Subcutaneous abdominal adipose tissue (tissue), 5 donors: ENCODE results near the gene CDKN2B.

Source experiments
- H3K27ac ChIP-seq: one replicate; pipeline ENCODE4 v1.7.0; 2013; ENCODE audit warnings: low read depth, mild to moderate bottlenecking, inconsistent platforms, low read length, moderate library complexity
- H3K27me3 ChIP-seq, 5 donors: one replicate each; pipeline ENCODE4 v1.7.0; 2013; ENCODE audit warnings: low read length in 5 of 5, inconsistent platforms in 1 of 5; ENCODE audit not compliant: control insufficient read depth in 5 of 5, insufficient read depth in 4 of 5
- H3K36me3 ChIP-seq, 5 donors: one replicate each; pipeline ENCODE4 v1.7.0; 2013; ENCODE audit warnings: low read length in 5 of 5; ENCODE audit not compliant: control insufficient read depth in 5 of 5, insufficient read depth in 5 of 5
- H3K4me1 ChIP-seq, 5 donors: one replicate each; pipeline ENCODE4 v1.7.0; 2013; ENCODE audit warnings: low read length in 5 of 5, mild to moderate bottlenecking in 3 of 5, moderate library complexity in 1 of 5; ENCODE audit not compliant: control insufficient read depth in 5 of 5, insufficient read depth in 5 of 5
- H3K4me3 ChIP-seq, 5 donors: one replicate each; pipeline ENCODE4 v1.7.0; 2013; ENCODE audit warnings: low read length in 5 of 5, low read depth in 1 of 5
- H3K9ac ChIP-seq, 5 donors: one replicate each; pipeline ENCODE4 v1.7.0; 2013; ENCODE audit warnings: low read length in 5 of 5, mild to moderate bottlenecking in 4 of 5, moderate library complexity in 3 of 5
- H3K9me3 ChIP-seq, 5 donors: one replicate each; pipeline ENCODE4 v1.7.0; 2013; ENCODE audit warnings: low read length in 5 of 5; ENCODE audit not compliant: control insufficient read depth in 5 of 5
- donor health status: healthy.
- donor health status: healthy.
- donor health status: healthy.
- donor health status: healthy.
- donor health status: healthy.

Gene CDKN2B

GRCh38 chr9:21972361-21972760, 36.7 kb downstream of the CDKN2B start:
- Histone ChIP-seq H3K9me3 (peaks cover 0 to 2% (median 0%) of the 10 kb centered on the region in 5 donors), H3K27ac (no peak overlapping the region), H3K36me3 (no peaks in the 10 kb centered on the region), H3K27me3 (peaks cover 72 to 99% (median 81%) of the 10 kb centered on the region in 5 donors), H3K4me1 (peaks cover 0 to 29% (median 24%) of the 10 kb centered on the region in 5 donors), H3K9ac (no peak overlapping the region), H3K4me3 (no peak overlapping the region)

GRCh38 chr9:21970800-21971640, 38.1 kb downstream of the CDKN2B start:
- Histone ChIP-seq H3K9ac (no peak overlapping the region), H3K27ac (no peak overlapping the region), H3K36me3 (no peaks in the 10 kb centered on the region), H3K27me3 (peaks cover 72 to 99% (median 81%) of the 10 kb centered on the region in 5 donors), H3K4me3 (no peak overlapping the region), H3K4me1 (peaks cover 0 to 32% (median 29%) of the 10 kb centered on the region in 5 donors), H3K9me3 (no peaks in the 10 kb centered on the region)

- no peaks in the 10 kb centered on the region for H3K9me3 ChIP-seq
- no peak overlapping the region for H3K4me3 ChIP-seq
- H3K27me3 ChIP-seq = peaks cover 72 to 99% (median 82%) of the 10 kb centered on the region in 5 donors
- H3K9ac ChIP-seq = no peak overlapping the region
- peaks cover under 1 to 36% (median 32%) of the 10 kb centered on the region in 5 donors for H3K4me1 ChIP-seq
- no peaks in the 10 kb centered on the region for H3K36me3 ChIP-seq
- H3K27ac ChIP-seq = no peak overlapping the region
These were observed 38.9 kb downstream of the CDKN2B start for GRCh38 chr9:21969951-21970799.

GRCh38 chr9:21969011-21969940, 39.8 kb downstream of the CDKN2B start:
- no peak overlapping the region for H3K4me3 ChIP-seq
- H3K27ac ChIP-seq = no peak overlapping the region
- H3K4me1 ChIP-seq = peaks cover 2 to 32% (median 28%) of the 10 kb centered on the region in 5 donors
- no peaks in the 10 kb centered on the region for H3K9me3 ChIP-seq
- H3K27me3 ChIP-seq = peaks cover 71 to 95% (median 79%) of the 10 kb centered on the region in 5 donors
- H3K36me3 ChIP-seq = no peaks in the 10 kb centered on the region
- no peak overlapping the region for H3K9ac ChIP-seq

GRCh38 chr9:21968331-21969010, 40.6 kb downstream of the CDKN2B start:
- H3K27me3 ChIP-seq = peaks cover 64 to 90% (median 71%) of the 10 kb centered on the region in 5 donors

GRCh38 chr9:21967702-21968101, 41.4 kb downstream of the CDKN2B start:
- Histone ChIP-seq H3K4me1 (peaks cover 2 to 30% (median 27%) of the 10 kb centered on the region in 5 donors), H3K27ac (no peak overlapping the region), H3K9ac (no peak overlapping the region), H3K4me3 (no peak overlapping the region), H3K36me3 (no peaks in the 10 kb centered on the region), H3K27me3 (peaks cover 62 to 82% (median 68%) of the 10 kb centered on the region in 5 donors), H3K9me3 (no peaks in the 10 kb centered on the region)

More at GRCh38 chr9:21968331-21969010, 40.6 kb downstream of the CDKN2B start:
- Histone ChIP-seq H3K27ac (no peak overlapping the region), H3K9me3 (no peaks in the 10 kb centered on the region), H3K36me3 (no peaks in the 10 kb centered on the region), H3K9ac (no peak overlapping the region), H3K4me1 (peaks cover 2 to 30% (median 27%) of the 10 kb centered on the region in 5 donors), H3K4me3 (no peak overlapping the region)

- H3K4me3 ChIP-seq = no peak overlapping the region
- H3K27me3 ChIP-seq = peaks cover 58 to 77% (median 65%) of the 10 kb centered on the region in 5 donors
These were observed 41.9 kb downstream of the CDKN2B start for GRCh38 chr9:21967169-21967568.

GRCh38 chr9:21966140-21966851, 42.8 kb downstream of the CDKN2B start:
- Histone ChIP-seq H3K27me3 (peaks cover 54 to 68% (median 64%) of the 10 kb centered on the region in 5 donors), H3K4me3 (no peak overlapping the region), H3K4me1 (peaks cover 2 to 30% (median 27%) of the 10 kb centered on the region in 5 donors), H3K9me3 (no peaks in the 10 kb centered on the region), H3K36me3 (no peaks in the 10 kb centered on the region), H3K9ac (no peak overlapping the region), H3K27ac (no peak overlapping the region)

More at GRCh38 chr9:21967169-21967568, 41.9 kb downstream of the CDKN2B start:
- H3K36me3 ChIP-seq = no peaks in the 10 kb centered on the region
- peaks cover 2 to 30% (median 27%) of the 10 kb centered on the region in 5 donors for H3K4me1 ChIP-seq
- no peak overlapping the region for H3K27ac ChIP-seq
- H3K9me3 ChIP-seq = no peaks in the 10 kb centered on the region
- H3K9ac ChIP-seq = no peak overlapping the region
